AG09309 (cell line): Measurements from ENCODE around the gene GLCCI1.

Experiments used
- DNase-seq: peaks from one replicate; pipeline ENCODE4 v3.0.0-alpha.2; 2010; ENCODE audit warnings: low read depth
- H3K4me3 ChIP-seq: 2 replicates; pipeline ENCODE4 v1.5.1; 2011; ENCODE audit warnings: mild to moderate bottlenecking, low read depth, low read length, moderate library complexity; ENCODE audit not compliant: control insufficient read depth
- TF ChIP-seq, protein P1 (sequence below): IDR thresholded peaks from 2 replicates; pipeline ENCODE4 v1.5.1; 2011; ENCODE audit warnings: mild to moderate bottlenecking, low read depth, low read length, inconsistent platforms; ENCODE audit not compliant: insufficient read depth, control insufficient read depth; ENCODE audit errors: missing control alignments

Gene GLCCI1

DNA sequence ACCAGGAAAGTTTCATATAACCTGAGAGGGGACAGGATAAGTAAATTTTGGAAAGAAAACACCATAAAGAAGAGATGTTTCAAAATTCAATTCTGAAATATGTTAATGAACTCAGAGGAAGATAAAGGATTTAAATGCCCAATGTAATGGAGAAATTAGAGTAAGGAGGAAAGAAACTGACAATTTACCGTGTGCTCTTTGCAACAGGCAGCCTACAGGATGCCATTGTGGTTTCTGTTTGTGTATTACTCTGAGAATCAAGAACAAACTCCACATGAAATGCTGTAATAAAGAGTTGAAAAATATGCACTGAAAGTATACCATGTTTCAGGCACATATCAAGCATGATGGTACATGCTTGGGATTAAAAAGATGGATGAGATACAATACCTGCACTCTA lies 44.8 kb upstream of the GLCCI1 start:
- TF ChIP-seq, protein P1, sequence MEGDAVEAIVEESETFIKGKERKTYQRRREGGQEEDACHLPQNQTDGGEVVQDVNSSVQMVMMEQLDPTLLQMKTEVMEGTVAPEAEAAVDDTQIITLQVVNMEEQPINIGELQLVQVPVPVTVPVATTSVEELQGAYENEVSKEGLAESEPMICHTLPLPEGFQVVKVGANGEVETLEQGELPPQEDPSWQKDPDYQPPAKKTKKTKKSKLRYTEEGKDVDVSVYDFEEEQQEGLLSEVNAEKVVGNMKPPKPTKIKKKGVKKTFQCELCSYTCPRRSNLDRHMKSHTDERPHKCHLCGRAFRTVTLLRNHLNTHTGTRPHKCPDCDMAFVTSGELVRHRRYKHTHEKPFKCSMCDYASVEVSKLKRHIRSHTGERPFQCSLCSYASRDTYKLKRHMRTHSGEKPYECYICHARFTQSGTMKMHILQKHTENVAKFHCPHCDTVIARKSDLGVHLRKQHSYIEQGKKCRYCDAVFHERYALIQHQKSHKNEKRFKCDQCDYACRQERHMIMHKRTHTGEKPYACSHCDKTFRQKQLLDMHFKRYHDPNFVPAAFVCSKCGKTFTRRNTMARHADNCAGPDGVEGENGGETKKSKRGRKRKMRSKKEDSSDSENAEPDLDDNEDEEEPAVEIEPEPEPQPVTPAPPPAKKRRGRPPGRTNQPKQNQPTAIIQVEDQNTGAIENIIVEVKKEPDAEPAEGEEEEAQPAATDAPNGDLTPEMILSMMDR: no peak
- DNase-seq: no peak
- no peak overlapping the region for H3K4me3 ChIP-seq

DNA sequence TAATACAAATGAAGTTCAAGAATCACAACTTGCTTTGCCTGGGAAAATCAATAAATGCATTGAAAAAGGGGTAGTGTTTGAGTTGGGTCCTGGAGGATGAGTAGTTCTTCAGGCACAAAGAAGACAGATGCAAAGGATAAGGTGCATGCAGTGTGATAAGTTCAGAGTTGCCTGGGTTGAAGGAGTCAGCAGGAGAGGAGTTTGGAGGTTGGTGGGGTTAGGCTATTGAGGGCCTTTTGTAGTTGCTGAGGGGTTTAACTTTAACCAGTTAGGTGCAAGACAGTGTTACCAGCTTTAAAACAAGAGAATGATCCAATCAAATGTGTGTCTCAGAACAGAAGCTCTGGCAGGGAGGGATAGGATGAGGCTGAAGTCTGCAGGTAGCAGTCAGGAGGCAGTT lies 44.3 kb upstream of the GLCCI1 start:
- TF ChIP-seq, protein P1: no peak
- H3K4me3 ChIP-seq: no peak overlapping the region
- no peak for DNase-seq

DNA sequence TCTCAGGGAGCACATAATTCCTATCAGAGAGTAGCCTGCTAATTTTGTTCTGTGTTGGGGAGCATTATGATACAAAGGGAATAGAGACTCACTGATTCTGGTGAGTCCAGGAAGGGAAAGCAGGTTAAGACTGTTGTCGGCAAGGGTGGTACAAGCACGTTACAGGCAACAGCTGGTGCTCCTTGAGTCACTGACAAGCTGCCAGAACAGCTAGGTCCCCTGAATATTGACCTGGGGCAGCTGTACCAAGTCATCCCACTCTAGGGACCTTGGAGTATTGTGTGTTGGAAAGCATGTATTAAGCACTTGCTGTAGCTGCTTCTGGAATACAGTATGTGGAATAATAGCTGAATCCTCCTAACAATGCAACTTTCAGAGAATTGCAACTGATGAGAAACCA lies 37.0 kb upstream of the GLCCI1 start:
- no peak overlapping the region for H3K4me3 ChIP-seq
- TF ChIP-seq, protein P1: no peak

DNA sequence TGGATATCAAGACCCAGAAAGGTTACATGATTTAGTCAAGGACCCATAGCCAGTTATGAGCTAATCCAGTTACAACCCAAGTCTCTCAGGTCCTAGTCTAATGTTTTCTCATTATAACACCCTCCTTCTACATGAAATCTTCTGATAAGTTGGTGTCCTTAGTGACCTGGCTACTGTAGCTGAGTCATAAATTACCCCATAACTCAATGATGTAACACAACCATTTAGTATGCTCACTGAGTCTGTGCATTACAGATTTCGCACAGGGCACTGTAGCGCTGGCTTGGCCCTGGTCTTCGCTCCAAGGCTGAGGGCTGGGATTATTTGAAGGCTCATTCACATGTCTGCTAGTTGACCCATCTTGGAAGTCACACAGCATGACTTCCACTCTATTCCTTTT lies 36.0 kb upstream of the GLCCI1 start:
- TF ChIP-seq, protein P1: no peak
- no peak overlapping the region for H3K4me3 ChIP-seq
- no peak for DNase-seq

More for the DNA sequence above, 37.0 kb upstream of the GLCCI1 start:
- DNase-seq: no peak

DNA sequence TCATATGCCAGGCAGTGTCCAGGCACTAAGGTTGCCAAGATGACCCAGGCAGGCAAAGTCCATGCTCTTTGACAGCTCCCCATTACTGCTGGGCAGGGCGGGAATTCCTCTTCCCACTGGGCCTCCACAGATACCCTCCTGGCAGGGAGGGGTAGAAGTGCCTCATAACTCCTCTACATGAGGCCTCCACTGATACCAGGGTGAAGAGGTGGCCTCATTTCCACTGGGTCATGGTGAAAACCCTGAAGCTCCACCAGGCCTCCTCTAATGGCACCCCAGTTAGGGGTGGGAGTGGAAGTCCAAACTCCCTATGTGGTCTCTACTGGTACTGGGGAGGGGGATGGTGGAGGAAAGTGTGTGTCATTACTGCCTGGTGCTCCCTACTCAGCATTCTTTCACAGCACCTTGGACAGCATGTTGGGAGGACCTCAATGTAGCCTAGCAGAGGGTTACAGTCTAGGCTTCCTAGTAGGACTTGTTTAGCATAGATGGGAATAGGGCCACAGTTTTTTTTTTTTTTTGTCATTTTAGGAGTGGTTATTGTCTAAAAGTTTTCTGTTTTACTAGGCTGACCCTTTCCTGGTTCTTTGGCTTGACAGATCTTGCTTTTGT lies 34.6 kb upstream of the GLCCI1 start:
- no peak for DNase-seq
- TF ChIP-seq, protein P1: no peak
- no peak overlapping the region for H3K4me3 ChIP-seq

DNA sequence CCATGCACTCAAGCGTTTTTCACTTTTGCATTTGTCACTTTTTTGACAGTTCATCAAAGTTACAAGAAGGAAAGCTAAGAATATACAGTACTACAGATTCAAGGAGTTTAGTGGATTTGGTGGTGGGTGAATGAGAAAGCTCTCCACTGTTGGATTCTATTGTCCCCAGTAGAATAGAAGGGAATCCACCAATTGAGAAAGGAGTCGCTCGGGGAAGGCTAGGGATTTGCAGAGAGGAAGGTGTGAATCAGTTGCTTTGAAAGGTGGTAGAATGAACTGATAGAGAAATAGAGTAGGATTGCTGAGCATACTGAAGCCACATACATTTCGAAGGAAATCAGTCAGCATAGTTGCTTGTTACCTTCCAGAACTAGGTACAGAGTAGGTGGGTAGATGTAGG lies 33.7 kb upstream of the GLCCI1 start:
- TF ChIP-seq, protein P1: no peak
- no peak for DNase-seq

DNA sequence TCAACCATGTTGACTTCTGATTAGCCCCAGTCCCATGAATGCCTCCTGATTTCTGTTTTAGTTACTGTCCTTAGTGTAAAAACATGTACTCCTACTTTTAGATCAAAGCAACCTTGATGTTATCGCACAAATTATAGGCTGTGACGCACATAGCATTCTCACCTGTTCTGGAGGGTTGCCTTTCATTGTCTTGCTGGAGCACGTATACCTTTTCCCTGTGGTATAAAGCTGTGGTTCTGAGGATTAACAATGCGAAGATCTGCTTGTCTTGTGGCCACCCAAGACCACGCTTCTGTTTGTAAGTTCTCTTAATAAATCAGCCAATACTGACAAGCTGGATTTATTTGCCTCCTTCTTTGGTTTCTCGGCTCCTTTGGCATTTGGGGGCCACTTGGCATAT lies 30.1 kb upstream of the GLCCI1 start:
- TF ChIP-seq, protein P1: no peak
- no peak overlapping the region for H3K4me3 ChIP-seq
- DNase-seq: no peak

More for the DNA sequence above, 33.7 kb upstream of the GLCCI1 start:
- H3K4me3 ChIP-seq: no peak overlapping the region
